ENCODE results near the gene CTCFL. TPM values are rescaled to one million over a fixed set of nuclear protein-coding genes. Genes with fewer than 3 reads are reported as not detected.

Gene CTCFL
- total RNA-seq, 1 donor from 2014 or later: not detected

- H3K27me3 ChIP-seq (ENCODE audit: control insufficient read depth, insufficient read depth, low read length): peaks cover 2% of the 10 kb centered on the region
- no peak overlapping the region for H3K4me3 ChIP-seq (ENCODE audit: low read depth, low read length)
- TF ChIP-seq, protein P1, sequence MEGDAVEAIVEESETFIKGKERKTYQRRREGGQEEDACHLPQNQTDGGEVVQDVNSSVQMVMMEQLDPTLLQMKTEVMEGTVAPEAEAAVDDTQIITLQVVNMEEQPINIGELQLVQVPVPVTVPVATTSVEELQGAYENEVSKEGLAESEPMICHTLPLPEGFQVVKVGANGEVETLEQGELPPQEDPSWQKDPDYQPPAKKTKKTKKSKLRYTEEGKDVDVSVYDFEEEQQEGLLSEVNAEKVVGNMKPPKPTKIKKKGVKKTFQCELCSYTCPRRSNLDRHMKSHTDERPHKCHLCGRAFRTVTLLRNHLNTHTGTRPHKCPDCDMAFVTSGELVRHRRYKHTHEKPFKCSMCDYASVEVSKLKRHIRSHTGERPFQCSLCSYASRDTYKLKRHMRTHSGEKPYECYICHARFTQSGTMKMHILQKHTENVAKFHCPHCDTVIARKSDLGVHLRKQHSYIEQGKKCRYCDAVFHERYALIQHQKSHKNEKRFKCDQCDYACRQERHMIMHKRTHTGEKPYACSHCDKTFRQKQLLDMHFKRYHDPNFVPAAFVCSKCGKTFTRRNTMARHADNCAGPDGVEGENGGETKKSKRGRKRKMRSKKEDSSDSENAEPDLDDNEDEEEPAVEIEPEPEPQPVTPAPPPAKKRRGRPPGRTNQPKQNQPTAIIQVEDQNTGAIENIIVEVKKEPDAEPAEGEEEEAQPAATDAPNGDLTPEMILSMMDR (IDR thresholded peaks at IDR 0.05; ENCODE audit: insufficient read depth, low read length, severe bottlenecking): no peak
- H3K36me3 ChIP-seq (ENCODE audit: control insufficient read depth, insufficient read depth, low read length): no peaks in the 10 kb centered on the region
- DNase-seq (ENCODE audit: low read depth) (no peak), FAIRE-seq (no peak)
Measured at GRCh38 chr20:57482148-57482547, 42.8 kb downstream of the CTCFL start.

DNA sequence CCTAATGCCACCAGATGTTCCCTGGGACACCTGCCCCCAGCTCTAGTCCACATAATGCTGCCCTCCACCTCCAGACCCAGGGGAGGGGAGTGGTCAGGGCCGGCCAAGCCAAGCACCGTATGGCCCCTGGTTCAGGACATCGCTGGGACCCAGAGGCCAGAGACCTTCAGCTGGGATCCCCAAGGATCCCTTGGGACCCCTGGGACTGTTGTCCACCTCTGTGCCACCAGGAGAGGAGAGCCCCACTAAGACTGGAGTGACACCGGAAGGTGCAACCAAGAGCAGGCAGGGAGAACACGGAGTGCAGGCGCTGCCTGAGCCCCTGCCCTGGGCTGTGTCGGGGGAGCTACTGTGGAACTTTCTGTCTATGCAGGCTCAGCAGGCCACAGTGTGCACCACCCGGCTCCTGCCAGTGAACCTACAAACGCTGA, 43.6 kb downstream of the CTCFL start:
- TF ChIP-seq, protein P1 (IDR thresholded peaks at IDR 0.05; ENCODE audit: insufficient read depth, low read length, severe bottlenecking): no peak
- FAIRE-seq (no peak), DNase-seq (ENCODE audit: low read depth) (no peak)
- H3K27me3 ChIP-seq (ENCODE audit: control insufficient read depth, insufficient read depth, low read length): peaks cover 2% of the 10 kb centered on the region
- no peak overlapping the region for H3K4me3 ChIP-seq (ENCODE audit: low read depth, low read length)
- H3K36me3 ChIP-seq (ENCODE audit: control insufficient read depth, insufficient read depth, low read length): no peaks in the 10 kb centered on the region

DNA sequence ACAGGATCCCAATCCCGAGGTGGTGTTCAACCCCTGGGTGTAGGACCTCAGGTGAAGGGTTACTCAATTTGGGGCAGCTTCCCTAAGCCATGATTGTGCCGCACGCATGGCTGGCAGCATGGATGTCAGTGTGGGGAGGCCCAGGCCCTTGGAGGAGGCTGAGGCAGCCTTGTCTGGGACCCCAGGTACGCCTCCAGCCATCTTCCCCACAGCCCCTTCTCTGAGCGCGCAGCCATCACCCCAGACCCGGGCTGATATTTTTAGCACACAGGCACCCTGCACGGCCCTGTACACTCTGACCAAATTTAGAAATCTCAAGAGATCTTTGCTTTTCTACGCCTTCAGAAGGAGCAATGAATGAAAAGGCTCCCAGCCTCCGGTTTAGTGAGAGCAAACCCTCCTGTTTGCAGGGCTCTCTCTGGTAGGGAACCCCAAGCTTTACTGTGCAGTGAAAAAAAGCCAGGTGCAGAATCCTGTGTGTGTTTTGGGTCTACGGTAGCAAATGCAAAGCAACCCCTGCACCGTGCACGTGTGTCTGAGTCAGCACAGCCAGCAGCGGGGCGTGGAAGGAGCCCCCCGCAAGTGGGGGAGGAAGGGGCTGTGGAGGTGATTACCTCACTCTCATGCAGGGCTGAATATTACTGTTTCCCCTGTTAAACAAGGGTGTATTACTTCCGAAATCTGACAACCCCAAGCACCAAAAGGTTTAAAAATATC, 44.3 kb downstream of the CTCFL start:
- DNase-seq (ENCODE audit: low read depth) (no peak), FAIRE-seq (no peak)
- Histone ChIP-seq H3K4me3 (ENCODE audit: low read depth, low read length) (no peak overlapping the region), H3K27me3 (ENCODE audit: control insufficient read depth, insufficient read depth, low read length) (peaks cover 2% of the 10 kb centered on the region), H3K36me3 (ENCODE audit: control insufficient read depth, insufficient read depth, low read length) (no peaks in the 10 kb centered on the region)
- TF ChIP-seq, protein P1 (IDR thresholded peaks at IDR 0.05; ENCODE audit: insufficient read depth, low read length, severe bottlenecking): no peak

GRCh38 chr20:57479196-57479595, 45.7 kb downstream of the CTCFL start:
- Histone ChIP-seq H3K4me3 (ENCODE audit: low read depth, low read length) (no peak overlapping the region), H3K36me3 (ENCODE audit: control insufficient read depth, insufficient read depth, low read length) (no peaks in the 10 kb centered on the region), H3K27me3 (ENCODE audit: control insufficient read depth, insufficient read depth, low read length) (peaks cover 2% of the 10 kb centered on the region)
- no peak for FAIRE-seq
- TF ChIP-seq, protein P1 (IDR thresholded peaks at IDR 0.05; ENCODE audit: insufficient read depth, low read length, severe bottlenecking): no peak
- DNase-seq (ENCODE audit: low read depth): no peak

DNA sequence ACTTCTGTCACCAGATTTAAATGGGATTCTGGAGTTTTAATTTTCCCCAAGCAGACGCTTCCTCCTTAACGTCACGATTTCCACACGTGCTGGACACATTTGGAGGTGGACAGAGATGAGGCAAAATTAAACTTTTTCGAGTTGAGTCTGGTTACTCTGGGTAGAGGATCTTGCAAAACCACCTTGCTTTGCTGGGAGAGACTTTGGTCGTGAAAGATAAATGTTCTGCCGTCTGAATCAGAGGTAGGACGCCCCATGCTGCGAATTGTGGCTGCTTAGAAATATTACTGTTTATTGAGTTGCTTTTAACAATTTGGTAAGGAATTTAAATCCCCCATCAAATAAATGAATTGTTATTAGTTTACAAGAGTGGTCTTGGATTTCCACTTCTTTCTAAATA, 46.8 kb downstream of the CTCFL start:
- Histone ChIP-seq H3K27me3 (ENCODE audit: control insufficient read depth, insufficient read depth, low read length) (no peaks in the 10 kb centered on the region), H3K36me3 (ENCODE audit: control insufficient read depth, insufficient read depth, low read length) (no peaks in the 10 kb centered on the region), H3K4me3 (ENCODE audit: low read depth, low read length) (no peak overlapping the region)
- TF ChIP-seq, protein P1 (IDR thresholded peaks at IDR 0.05; ENCODE audit: insufficient read depth, low read length, severe bottlenecking): no peak
- DNase-seq (ENCODE audit: low read depth): no peak
- FAIRE-seq: no peak
